Measurements from ENCODE around the gene TLE6.
A peak's percentile ranks its signal among the peaks of the same experiment; 100 is the strongest.

TLE6 gene

DNA sequence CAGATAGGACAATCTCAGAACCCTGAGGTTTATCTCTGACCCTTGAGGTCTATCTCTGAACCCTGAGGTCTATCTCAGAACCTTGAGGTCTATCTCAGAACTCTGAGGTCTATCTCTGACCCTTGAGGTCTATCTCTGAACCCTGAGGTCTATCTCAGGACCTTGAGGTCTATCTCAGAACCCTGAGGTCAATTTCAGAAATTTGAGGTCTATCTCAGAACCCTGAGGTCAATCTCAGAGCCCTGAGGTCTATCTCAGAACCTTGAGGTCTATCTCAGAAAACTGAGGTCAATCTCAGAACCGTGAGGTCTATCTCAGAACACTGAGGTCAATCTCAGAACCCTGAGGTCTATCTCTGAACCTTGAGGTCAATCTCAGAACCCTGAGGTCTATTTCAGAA lies 49.4 kb downstream of the TLE6 start:
- no peak overlapping the region for H3K4me3 ChIP-seq (ENCODE audit: severe bottlenecking)
- H3K36me3 ChIP-seq (ENCODE audit: low read depth): no peaks in the 10 kb centered on the region
- DNase-seq (ENCODE audit: low spot score): no peak
- no peak overlapping the region for H3K27ac ChIP-seq (ENCODE audit: poor library complexity, severe bottlenecking)
- H3K27me3 ChIP-seq (ENCODE audit: insufficient read depth, poor library complexity, severe bottlenecking): no peaks in the 10 kb centered on the region
- TF ChIP-seq, protein P1, sequence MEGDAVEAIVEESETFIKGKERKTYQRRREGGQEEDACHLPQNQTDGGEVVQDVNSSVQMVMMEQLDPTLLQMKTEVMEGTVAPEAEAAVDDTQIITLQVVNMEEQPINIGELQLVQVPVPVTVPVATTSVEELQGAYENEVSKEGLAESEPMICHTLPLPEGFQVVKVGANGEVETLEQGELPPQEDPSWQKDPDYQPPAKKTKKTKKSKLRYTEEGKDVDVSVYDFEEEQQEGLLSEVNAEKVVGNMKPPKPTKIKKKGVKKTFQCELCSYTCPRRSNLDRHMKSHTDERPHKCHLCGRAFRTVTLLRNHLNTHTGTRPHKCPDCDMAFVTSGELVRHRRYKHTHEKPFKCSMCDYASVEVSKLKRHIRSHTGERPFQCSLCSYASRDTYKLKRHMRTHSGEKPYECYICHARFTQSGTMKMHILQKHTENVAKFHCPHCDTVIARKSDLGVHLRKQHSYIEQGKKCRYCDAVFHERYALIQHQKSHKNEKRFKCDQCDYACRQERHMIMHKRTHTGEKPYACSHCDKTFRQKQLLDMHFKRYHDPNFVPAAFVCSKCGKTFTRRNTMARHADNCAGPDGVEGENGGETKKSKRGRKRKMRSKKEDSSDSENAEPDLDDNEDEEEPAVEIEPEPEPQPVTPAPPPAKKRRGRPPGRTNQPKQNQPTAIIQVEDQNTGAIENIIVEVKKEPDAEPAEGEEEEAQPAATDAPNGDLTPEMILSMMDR (IDR thresholded peaks at IDR 0.05; ENCODE audit: poor library complexity, severe bottlenecking): no peak
- ATAC-seq (ENCODE audit: low read depth): no peak
- H3K9me3 ChIP-seq (ENCODE audit: severe bottlenecking): no peaks in the 10 kb centered on the region
- no peaks in the 10 kb centered on the region for H3K4me1 ChIP-seq (ENCODE audit: insufficient read depth, poor library complexity, severe bottlenecking)

DNA sequence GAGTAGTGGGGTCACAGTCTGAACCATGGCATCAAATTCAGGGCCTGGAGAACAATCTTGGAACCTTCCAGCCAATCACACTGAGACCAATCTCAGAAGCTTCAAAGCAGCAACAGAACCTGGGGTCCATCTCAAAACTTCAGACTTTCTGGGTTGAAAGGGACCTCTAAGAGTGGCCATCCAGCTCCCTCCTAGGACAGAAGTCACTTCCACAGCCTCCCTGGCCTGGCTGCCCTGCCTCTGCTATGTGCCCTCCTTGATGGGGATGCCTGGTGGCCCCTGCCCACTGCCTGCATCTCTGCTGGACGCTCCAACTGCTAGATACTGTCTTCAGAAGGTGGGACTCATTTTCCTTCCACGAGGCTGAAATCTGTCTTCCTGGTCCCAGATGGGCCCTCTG lies 49.9 kb downstream of the TLE6 start:
- no peak overlapping the region for H3K4me3 ChIP-seq (ENCODE audit: severe bottlenecking)
- H3K36me3 ChIP-seq (ENCODE audit: low read depth): no peaks in the 10 kb centered on the region
- ATAC-seq (ENCODE audit: low read depth): no peak
- DNase-seq (ENCODE audit: low spot score): no peak
- no peak overlapping the region for H3K27ac ChIP-seq (ENCODE audit: poor library complexity, severe bottlenecking)
- TF ChIP-seq, protein P1 (IDR thresholded peaks at IDR 0.05; ENCODE audit: poor library complexity, severe bottlenecking): no peak
- H3K27me3 ChIP-seq (ENCODE audit: insufficient read depth, poor library complexity, severe bottlenecking): no peaks in the 10 kb centered on the region
- H3K9me3 ChIP-seq (ENCODE audit: severe bottlenecking): no peaks in the 10 kb centered on the region
- H3K4me1 ChIP-seq (ENCODE audit: insufficient read depth, poor library complexity, severe bottlenecking): no peaks in the 10 kb centered on the region

- TF ChIP-seq, protein P1 (IDR thresholded peaks at IDR 0.05; ENCODE audit: poor library complexity, severe bottlenecking): no peak
- H3K27ac ChIP-seq (ENCODE audit: poor library complexity, severe bottlenecking): no peak overlapping the region
- no peaks in the 10 kb centered on the region for H3K4me1 ChIP-seq (ENCODE audit: insufficient read depth, poor library complexity, severe bottlenecking)
- H3K36me3 ChIP-seq (ENCODE audit: low read depth): no peaks in the 10 kb centered on the region
- ATAC-seq (ENCODE audit: low read depth): no peak
- no peak overlapping the region for H3K4me3 ChIP-seq (ENCODE audit: severe bottlenecking)
- H3K27me3 ChIP-seq (ENCODE audit: insufficient read depth, poor library complexity, severe bottlenecking): no peaks in the 10 kb centered on the region
- DNase-seq (ENCODE audit: low spot score): no peak
- H3K9me3 ChIP-seq (ENCODE audit: severe bottlenecking): no peaks in the 10 kb centered on the region
Observed at GRCh38 chr19:3027981-3028304, 50.6 kb downstream of the TLE6 start.

DNA sequence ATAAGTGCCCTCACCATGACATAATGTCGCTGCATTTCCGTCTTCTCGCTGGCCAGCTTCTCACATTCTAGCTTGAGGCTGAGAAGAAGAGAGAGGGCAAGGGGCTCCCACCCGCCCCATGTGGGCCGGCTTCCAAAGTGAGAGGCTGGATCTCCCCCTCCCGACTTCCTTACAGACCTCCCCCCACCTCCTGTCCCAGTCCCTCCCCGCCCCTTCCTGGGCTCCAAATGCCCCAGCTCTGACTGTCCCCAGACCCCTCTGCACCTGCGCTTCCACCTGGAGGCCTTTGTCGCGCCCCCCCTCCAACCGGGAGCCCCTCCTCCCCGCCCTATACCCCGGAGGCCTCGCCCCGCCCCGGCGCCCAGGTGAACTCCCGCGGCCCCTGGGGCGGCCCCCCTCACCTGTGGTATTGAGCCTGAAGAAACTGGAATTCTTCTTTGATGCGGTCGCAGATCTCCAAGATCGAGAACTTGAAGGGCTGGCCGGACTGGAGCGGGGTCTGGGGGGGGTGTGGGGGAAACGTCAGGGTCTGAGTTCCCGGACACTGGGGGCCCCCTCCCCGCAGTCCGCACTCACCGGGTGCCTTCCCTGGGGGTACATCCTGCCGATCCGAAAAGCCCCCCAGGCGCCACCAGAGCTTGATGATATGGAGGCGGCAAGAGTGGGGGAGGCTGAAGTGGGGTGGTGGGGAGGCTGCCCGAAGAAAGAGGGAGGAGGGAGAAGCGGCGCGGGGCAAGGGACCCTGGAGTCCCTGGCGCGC lies 51.1 kb downstream of the TLE6 start:
- Histone ChIP-seq H3K27ac (ENCODE audit: poor library complexity, severe bottlenecking) (no peak overlapping the region), H3K4me1 (ENCODE audit: insufficient read depth, poor library complexity, severe bottlenecking) (no peaks in the 10 kb centered on the region), H3K36me3 (ENCODE audit: low read depth) (no peaks in the 10 kb centered on the region), H3K4me3 (ENCODE audit: severe bottlenecking) (peak overlapping the region; percentile 44), H3K27me3 (ENCODE audit: insufficient read depth, poor library complexity, severe bottlenecking) (no peaks in the 10 kb centered on the region), H3K9me3 (ENCODE audit: severe bottlenecking) (no peaks in the 10 kb centered on the region)
- TF ChIP-seq, protein P1 (IDR thresholded peaks at IDR 0.05; ENCODE audit: poor library complexity, severe bottlenecking): no peak
- DNase-seq (ENCODE audit: low spot score): no peak
- peak; percentile 14; the same call in 1 of the 3 replicates for ATAC-seq (ENCODE audit: low read depth)
